ENCODE measurements around the gene PRKCH. TPM values are rescaled to one million over a fixed set of nuclear protein-coding genes. Genes with fewer than 3 reads are reported as not detected.

PRKCH gene
- total and polyA plus RNA-seq, 2 of the 13 experiments (the other 11 are each of a cell fraction or from before 2014, with no cell fraction given), result 0.48 to 1.3 TPM

DNA sequence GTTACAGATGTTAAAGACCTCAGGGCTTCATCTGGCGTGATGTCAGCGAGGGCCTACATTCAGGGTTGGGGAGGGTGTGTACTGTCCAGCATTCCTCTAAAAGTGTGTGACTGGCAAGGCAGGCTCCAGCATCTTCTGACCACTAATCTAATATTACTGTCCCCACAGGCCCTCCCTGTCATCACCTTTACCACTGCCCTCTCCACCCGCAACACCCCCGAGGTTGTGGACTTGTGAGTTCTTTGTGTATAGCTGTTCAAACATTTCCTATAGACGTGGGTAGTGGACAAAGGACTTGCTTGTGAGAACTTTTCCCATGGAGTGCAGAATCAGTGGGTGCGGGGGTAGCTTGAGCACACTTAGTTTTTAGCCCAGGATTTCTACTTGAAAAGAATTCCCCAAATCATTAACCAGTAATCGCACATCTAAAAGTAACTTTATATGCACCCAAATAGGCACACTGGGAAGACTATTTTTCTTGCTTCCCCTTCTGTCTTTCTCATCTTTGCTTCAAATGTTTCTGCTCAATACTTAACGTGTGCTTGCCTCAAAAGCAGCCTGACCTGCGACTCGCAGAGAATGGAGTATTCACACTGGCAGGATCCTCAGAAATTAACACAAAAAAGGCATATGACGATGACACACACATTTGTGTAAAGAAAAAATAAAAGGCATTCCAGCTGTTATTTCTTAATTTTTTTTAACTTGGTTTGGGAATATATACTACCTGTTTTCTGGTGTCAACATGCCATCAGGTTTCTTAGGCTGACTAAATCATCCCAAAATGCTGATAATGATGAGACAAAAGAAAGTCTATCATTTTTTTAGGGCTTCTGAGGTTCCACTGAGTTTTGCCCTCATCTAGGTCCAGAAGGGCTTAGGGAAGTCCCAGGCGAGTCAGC lies 215.5 kb downstream of the PRKCH start (continued):
- TF ChIP-seq ARID5B (CRISPR knock-in tag; IDR thresholded peaks at IDR 0.05) (peak; percentile 77; the same call in 1 of the 2 replicates), SMARCE1 (IDR thresholded peaks at IDR 0.05; ENCODE audit: borderline replicate concordance) (no peak), HOXA3 (CRISPR knock-in tag; IDR thresholded peaks at IDR 0.05) (peak; percentile 20; the same call in 1 of the 2 replicates), NCOA2 (CRISPR knock-in tag; IDR thresholded peaks at IDR 0.05) (peak; percentile 84), ZNF83 (CRISPR knock-in tag; IDR thresholded peaks at IDR 0.05; ENCODE audit: borderline replicate concordance) (no peak), NR2F1 (CRISPR knock-in tag; IDR thresholded peaks at IDR 0.05) (0 out of 4 replicates have a peak, but pooled peaks of 1 of the 2 experiments have one; percentile 49), FOXK2 (IDR thresholded peaks at IDR 0.05) (no peak; the same call in 1 of the 2 replicates), SPEN (CRISPR knock-in tag; IDR thresholded peaks at IDR 0.05; ENCODE audit: low read depth) (no peak), SETDB1 (CRISPR knock-in tag; IDR thresholded peaks at IDR 0.05; ENCODE audit: borderline replicate concordance) (no peak), HDAC2 (CRISPR knock-in tag; IDR thresholded peaks at IDR 0.05) (peak; percentile 47; the same call in 1 of the 2 replicates), TAF1 (CRISPR knock-in tag; IDR thresholded peaks at IDR 0.05) (peak; percentile 23; the same call in 1 of the 2 replicates), STAT5B (CRISPR knock-in tag; IDR thresholded peaks at IDR 0.05) (no peak), FOXA3 (CRISPR knock-in tag; IDR thresholded peaks at IDR 0.05) (peak; percentile 62), MAX (IDR thresholded peaks at IDR 0.05) (0 out of 2 replicates have a peak, but pooled peaks have one; percentile 16), REXO4 (CRISPR knock-in tag; IDR thresholded peaks at IDR 0.05; ENCODE audit: borderline replicate concordance) (no peak), HNF4A (CRISPR knock-in tag; IDR thresholded peaks at IDR 0.05) (peak; percentile 37; the same call in 1 of the 2 replicates)
- TF ChIP-seq, protein P1, sequence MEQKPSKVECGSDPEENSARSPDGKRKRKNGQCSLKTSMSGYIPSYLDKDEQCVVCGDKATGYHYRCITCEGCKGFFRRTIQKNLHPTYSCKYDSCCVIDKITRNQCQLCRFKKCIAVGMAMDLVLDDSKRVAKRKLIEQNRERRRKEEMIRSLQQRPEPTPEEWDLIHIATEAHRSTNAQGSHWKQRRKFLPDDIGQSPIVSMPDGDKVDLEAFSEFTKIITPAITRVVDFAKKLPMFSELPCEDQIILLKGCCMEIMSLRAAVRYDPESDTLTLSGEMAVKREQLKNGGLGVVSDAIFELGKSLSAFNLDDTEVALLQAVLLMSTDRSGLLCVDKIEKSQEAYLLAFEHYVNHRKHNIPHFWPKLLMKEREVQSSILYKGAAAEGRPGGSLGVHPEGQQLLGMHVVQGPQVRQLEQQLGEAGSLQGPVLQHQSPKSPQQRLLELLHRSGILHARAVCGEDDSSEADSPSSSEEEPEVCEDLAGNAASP (CRISPR knock-in tag; IDR thresholded peaks at IDR 0.05; ENCODE audit: borderline replicate concordance), result peak; percentile 88; the same call in 1 of the 2 replicates
- TF ChIP-seq, protein P2, sequence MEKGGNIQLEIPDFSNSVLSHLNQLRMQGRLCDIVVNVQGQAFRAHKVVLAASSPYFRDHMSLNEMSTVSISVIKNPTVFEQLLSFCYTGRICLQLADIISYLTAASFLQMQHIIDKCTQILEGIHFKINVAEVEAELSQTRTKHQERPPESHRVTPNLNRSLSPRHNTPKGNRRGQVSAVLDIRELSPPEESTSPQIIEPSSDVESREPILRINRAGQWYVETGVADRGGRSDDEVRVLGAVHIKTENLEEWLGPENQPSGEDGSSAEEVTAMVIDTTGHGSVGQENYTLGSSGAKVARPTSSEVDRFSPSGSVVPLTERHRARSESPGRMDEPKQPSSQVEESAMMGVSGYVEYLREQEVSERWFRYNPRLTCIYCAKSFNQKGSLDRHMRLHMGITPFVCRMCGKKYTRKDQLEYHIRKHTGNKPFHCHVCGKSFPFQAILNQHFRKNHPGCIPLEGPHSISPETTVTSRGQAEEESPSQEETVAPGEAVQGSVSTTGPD (CRISPR knock-in tag; IDR thresholded peaks at IDR 0.05), result no peak
- TF ChIP-seq, protein P3, sequence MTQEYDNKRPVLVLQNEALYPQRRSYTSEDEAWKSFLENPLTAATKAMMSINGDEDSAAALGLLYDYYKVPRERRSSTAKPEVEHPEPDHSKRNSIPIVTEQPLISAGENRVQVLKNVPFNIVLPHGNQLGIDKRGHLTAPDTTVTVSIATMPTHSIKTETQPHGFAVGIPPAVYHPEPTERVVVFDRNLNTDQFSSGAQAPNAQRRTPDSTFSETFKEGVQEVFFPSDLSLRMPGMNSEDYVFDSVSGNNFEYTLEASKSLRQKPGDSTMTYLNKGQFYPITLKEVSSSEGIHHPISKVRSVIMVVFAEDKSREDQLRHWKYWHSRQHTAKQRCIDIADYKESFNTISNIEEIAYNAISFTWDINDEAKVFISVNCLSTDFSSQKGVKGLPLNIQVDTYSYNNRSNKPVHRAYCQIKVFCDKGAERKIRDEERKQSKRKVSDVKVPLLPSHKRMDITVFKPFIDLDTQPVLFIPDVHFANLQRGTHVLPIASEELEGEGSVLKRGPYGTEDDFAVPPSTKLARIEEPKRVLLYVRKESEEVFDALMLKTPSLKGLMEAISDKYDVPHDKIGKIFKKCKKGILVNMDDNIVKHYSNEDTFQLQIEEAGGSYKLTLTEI (CRISPR knock-in tag; conservative IDR thresholded peaks at IDR 0.05), result no peak
